Stimulated activated CD4-positive, alpha-beta T cell treated with anti-CD3 and anti-CD28 coated beads, TNF-alpha, amount 100 ng/mL, for 48 hours (primary cell): ENCODE measurements around the gene EML5.
A peak's percentile ranks its signal among the peaks of the same experiment; 100 is the strongest.
"Not testable (repeated sequence)": the region's sequence is repeated elsewhere in the genome, so short reads cannot be mapped to it uniquely, and the experiment has no call there.

Experiments used
- DNase-seq, 3 donors: peaks; one replicate each; pipeline ENCODE4 v3.0.0-alpha.2; 2020; ENCODE audit warnings: low read depth in 3 of 3

Gene EML5

GRCh38 chr14:88804035-88804434 is 11.3 kb upstream of the EML5 start:
- no peak for DNase-seq

DNA sequence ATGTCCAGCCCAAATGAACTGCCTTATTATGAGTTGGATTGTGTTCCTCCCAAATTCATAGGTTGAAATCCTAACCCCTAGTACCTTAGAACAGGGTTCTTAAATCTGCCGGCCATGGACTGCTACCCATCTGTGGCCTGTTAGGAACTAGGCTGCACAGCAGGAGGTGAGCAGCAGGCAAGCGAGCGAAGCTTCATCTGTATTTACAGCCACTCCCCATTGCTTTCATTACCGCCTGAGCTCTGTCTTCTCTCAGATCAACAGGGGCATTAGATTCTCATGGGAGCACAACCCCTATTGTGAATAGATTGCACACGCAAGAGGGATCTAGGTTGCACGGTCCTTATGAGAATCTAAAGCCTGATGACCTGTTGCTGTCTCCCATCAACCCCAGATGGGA is 9.8 kb upstream of the EML5 start:
- no peak for DNase-seq

DNA sequence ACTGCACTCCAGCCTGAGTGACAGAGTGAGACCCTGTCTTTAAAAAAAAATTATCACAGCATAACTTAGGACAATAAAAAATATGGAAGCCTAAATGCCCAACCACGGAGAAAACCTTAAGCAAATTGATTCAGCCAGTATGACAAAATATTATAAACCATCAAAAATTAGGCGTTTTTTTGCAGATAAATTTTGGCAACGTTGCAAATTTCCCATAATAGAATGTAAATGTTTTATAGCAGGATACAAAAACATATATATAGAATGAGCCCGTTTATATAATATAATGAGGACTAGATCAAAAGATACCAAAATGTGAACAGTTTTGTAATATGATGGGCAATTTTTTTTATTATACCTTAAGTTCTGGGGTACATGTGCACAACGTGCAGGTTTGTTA is 6.8 kb upstream of the EML5 start:
- DNase-seq, result no peak

DNA sequence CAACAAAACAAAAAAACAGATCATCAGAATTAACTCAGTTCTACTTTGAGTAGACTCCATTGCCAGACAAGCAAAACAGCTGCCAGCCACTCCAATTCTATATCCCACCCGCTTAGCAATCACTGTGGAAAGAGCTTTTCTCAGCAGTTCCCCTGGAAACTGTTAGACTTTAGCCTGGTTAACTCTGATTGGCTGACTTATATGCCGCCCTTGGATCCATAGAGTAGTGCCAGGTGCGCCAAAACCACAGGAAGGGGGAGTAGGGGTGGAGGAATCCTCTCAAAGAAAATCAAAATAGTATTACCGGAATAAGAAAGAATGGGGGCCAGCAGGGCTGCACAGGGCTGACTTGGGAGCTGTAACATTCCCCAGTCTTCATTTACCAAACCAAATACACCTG is 5.4 kb upstream of the EML5 start:
- no peak for DNase-seq

GRCh38 chr14:88793259-88793625 is 489 bp upstream of the EML5 start:
- peak in 1 of 3 donors; percentile 3 for DNase-seq

DNA sequence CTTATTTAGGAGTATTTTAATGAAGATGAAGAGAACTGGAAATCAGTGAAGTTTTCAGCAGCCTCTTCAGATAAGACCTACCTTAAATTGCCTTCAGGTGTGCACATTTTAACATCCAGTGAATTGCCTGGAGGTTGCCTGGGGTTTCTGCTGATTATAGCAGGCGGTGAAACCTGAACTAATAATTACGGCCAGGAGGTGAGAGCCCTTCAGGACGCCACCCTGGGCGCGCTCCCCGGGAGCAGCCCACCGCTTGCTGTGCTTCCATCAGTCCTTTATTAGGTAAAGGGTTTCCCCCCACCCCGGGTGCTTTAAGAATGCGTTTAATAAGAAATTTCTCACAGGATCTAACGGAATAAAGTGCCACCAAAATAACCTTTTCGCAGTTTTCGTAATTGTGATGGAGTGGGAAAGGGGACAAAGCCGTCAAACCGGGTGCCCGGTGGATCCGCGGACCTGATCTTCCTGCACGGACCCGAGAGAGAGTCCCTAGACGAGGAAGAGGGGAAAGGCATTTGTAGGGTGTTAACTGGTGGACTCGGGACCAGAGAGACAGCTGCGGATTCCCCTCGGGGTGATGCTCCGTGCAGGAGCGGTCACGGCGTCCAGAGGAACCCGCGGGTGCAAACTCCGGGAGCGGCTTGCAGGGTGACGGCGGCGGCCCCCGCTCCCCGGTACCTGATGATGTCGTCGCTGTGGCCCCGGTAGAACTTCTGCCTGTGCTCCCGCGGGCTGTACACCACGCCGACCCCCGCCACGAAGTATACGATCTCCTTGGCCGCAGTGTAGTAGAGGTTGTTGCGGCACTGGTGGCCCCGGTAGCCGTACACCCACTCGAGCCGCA is 902 bp downstream of the EML5 start:
- DNase-seq, result peak in 1 of 3 donors; percentile 24

GRCh38 chr14:88791252-88791621 is 1.5 kb downstream of the EML5 start:
- DNase-seq, result no peak

DNA sequence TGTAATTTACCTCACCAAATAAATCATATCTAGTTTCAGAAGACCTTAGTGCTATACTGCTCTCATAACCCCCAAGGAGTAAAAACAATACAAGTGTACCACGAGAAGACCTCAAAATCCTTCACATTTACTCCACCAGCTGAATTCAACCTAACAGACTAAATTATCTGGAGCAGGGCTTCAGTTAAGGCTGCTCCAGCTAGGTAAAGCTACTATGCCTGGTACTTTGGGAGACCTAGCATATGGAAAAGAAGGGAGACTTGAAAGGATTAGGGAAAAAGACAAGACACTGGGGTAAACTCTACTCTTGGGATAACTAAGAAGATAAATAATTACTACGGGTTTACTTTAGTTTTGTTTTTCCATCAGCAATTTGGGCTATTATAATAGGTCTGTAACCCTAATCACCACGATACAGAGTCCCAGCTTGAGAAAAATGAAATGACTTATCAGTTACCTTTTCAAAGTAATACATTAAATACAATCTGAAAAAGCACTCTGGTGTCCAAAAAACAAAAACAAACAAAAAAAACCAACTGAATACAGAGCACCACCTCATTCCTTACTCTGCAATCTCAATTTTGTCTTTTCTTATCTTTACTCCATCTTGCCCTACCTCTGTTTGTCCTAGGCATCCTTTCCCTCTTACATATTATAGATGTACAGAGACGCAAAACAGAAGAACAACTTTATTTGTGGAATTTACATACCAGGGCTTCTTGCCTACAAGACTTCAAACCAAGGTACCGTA is 2.1 kb downstream of the EML5 start:
- DNase-seq, result no peak

- not testable (repeated sequence) for DNase-seq
Observed at GRCh38 chr14:88789573-88789972, 3.2 kb downstream of the EML5 start.

- DNase-seq, result no peak
Observed at GRCh38 chr14:88786715-88787114, 6.0 kb downstream of the EML5 start.

DNA sequence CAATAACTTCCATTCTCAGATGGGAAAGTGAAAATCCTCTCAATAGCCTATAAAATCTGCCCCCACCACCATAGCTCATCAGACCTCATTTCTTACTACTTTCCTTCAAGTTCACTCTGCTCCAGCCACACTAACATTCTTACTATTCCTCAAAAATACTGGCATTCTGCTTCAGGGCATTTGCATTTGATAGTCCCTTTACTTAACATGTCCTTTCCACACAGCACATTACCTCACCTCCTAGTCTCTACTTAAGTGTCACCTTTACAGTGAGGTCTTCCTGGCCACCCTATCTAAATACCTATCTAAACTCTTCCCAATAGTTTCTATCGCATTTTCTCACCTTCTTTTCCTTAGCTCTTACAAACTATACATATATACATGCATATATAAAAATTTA is 6.8 kb downstream of the EML5 start:
- no peak for DNase-seq

DNA sequence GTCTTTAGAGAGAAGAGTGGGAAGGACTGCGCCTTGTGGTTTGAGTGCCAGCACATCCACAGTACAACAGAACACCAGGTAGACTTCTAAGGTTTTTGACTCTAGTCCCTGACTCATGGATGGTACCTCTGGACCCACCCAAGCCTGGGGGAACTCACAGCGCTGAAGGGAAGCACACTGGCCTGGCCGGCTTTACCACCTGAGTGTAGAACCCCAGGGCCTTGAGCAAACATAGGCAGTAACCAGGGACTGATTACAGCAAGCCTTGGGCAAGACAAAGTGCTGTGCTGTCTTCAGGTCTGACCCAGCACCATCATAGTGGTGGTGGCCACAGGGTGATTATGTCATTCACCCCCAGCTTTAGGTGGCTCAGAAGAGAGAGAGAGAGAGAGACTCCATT is 17.2 kb downstream of the EML5 start:
- DNase-seq, result no peak

DNA sequence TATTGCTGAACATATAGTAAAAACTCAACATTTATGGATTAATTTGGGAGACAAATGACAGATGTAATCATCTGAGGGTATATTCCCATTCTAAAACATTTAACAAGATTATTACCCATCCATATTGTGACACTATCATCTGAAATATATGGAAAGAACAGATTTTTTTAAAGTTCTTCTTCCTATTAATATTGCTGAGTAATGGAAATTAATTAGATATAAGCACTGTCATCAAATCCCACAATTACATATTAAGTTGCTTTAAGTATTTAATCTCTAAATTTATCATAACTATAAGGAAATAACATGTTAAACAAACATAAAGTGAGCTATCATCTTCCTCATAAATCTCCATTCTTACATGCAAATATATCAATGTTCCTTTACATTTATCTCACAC is 22.0 kb downstream of the EML5 start:
- no peak for DNase-seq

DNA sequence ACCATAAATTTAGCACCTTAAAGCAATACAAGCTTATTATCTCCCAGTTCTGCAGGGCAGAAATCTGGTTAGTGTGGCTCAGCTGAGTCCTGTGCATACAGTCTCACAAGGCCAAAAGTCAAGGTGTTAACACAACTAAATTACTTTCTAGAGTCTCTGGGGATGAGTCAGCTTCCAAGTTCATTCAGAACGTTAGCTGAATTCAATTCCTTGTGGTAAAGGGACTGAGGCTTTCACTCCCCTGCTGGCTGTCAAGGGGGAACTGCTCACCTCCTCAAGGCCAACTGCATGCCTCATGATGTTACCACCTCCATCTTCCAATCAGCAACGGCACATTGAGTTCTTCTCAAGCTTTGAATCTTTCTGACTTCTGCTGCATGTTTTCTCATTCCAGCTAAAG is 27.6 kb downstream of the EML5 start:
- no peak for DNase-seq

DNA sequence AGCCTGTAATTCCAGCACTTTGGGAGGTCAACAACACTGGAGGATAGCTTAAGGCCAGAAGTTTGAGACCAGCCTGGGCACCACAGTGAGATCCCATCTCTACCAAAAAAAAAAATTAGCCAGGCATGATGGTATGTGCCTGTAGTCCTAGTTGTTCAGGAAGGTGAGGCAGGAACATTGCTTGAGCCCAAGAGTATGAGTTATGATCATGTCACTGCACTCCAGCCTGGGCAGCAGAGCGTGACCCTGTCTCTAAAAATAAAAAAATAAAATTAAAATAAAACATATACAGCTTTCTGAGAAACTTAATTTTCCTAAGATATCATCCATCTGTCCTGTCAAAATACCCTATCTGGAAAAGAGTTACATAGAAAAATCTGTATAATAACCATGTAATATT is 38.9 kb downstream of the EML5 start:
- DNase-seq, result no peak

- no peak for DNase-seq
Observed at GRCh38 chr14:88750945-88751344, 41.8 kb downstream of the EML5 start.

- DNase-seq, result no peak
Observed at GRCh38 chr14:88750413-88750812, 42.3 kb downstream of the EML5 start.

DNA sequence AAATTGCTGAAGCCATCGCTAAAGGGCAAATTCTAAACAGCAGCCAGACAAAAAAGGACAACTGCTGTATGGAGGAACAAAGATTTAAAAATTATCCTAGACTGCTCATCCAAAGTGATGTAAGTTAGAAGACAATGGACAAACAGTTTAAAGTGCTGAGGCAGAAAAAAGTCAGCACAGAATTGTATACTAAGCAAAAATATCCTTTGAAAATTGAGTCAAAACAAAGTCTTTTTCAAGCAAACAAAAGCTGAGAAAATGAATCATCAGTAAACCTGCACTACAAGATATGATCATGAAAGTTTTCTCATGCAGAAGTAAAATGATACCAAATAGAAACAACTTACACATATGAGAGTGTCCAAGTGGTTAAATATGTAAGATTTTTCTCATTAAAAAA is 43.6 kb downstream of the EML5 start:
- no peak for DNase-seq

- no peak for DNase-seq
Observed at GRCh38 chr14:88748288-88748687, 44.5 kb downstream of the EML5 start.

GRCh38 chr14:88746052-88746451 is 46.7 kb downstream of the EML5 start:
- no peak for DNase-seq

DNA sequence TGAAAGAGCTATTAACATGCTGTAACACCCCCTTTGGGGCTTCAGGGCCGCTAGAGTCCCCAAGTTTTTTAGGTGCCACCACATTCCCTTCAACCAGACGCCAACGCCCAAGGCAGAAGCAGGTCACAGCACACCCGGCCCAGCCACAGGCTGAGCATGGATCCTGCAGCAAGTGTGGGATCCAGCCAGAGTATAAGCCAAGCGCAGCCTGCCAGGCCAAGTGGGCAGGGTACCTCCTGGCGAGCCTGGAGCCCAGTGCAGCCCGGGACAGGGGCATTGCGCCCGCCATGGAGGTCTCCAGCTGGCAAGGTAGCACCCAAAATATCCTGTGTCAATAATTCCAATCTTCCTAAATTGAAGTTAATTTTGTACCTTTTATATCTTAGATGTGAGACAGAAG is 55.5 kb downstream of the EML5 start:
- no peak for DNase-seq

DNA sequence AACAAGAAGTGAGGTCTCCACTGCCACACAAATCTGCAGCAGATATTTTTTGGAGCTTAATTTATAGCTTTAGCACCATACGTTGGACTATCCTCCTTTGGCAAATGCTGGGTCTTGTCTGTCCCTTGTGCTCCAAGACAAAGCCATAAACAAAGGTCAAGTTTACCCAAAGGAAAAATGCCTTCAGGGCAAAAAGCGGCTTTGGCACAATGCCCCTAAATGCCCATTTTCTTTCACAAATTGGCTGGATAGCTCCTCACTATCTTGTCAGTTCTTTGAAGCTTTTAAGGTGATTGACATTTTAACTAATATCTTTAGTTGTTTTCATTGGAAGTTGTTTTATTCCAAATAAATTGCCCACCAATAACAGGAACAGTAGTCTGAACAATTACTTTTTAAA is 59.6 kb downstream of the EML5 start:
- DNase-seq, result no peak

DNA sequence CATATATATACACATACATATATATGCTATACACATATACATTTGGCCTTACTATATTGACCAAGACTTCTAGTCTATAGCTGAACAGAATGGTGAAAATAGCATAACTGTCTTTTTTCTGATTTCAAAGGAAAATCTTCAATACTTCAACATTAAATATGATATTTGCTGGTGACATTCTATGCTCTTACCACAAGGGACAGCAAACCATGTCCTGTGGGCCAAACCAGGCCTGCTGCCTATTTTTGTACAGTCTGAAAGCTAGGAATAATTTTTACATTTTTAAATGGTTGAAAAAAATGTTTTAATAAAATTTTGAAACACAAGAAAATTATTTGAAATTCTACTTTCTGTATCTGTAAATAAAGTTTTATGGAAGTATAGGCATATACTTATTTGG is 63.6 kb downstream of the EML5 start:
- DNase-seq, result no peak
